ENCODE measurements around the gene MAEL.

DNA sequence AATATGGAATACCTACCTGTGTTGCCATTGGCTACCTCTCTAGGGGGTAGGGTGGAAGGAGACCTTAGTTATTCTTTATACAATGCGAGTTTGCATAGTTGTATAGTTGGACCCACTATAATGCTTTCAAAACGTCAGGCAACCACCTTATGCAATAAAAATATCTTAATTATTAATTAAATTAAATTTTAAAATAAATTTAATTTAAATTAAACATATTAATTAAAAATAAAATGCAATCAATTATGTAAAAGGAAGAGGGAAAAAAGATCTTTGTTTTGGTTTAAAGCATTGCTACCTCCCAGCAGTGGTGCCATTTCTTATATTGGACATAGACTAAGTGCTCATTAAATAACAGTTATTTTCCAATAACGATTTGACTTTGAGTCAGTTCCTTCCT lies 78.8 kb downstream of the MAEL start:
- TF ChIP-seq, protein P1, sequence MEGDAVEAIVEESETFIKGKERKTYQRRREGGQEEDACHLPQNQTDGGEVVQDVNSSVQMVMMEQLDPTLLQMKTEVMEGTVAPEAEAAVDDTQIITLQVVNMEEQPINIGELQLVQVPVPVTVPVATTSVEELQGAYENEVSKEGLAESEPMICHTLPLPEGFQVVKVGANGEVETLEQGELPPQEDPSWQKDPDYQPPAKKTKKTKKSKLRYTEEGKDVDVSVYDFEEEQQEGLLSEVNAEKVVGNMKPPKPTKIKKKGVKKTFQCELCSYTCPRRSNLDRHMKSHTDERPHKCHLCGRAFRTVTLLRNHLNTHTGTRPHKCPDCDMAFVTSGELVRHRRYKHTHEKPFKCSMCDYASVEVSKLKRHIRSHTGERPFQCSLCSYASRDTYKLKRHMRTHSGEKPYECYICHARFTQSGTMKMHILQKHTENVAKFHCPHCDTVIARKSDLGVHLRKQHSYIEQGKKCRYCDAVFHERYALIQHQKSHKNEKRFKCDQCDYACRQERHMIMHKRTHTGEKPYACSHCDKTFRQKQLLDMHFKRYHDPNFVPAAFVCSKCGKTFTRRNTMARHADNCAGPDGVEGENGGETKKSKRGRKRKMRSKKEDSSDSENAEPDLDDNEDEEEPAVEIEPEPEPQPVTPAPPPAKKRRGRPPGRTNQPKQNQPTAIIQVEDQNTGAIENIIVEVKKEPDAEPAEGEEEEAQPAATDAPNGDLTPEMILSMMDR (IDR thresholded peaks at IDR 0.05): no peak
- no peak for TF ChIP-seq TCF7L2 (IDR thresholded peaks at IDR 0.05; ENCODE audit: low read depth, low read length)
- no peak for TF ChIP-seq POLR2AphosphoS5 (IDR thresholded peaks at IDR 0.05; ENCODE audit: low read depth, low read length)

Data from Panc1 (cell line).